ENCODE data around the gene TIPARP.
A peak's percentile ranks its signal among the peaks of the same experiment; 100 is the strongest.

The TIPARP gene

GRCh38 chr3:156747046-156747445 lies 72.7 kb downstream of the TIPARP start:
- DNase-seq (ENCODE audit: low read depth), result no peak
- TF ChIP-seq CTCF (IDR thresholded peaks at IDR 0.05; ENCODE audit: control insufficient read depth, extremely low read depth, insufficient read depth), result no peak
- no peak overlapping the region for H3K4me3 ChIP-seq (ENCODE audit: low read depth, low read length)

- H3K4me3 ChIP-seq (ENCODE audit: low read depth, low read length), result no peak overlapping the region
- DNase-seq (ENCODE audit: low read depth), result no peak
- no peak for TF ChIP-seq CTCF (IDR thresholded peaks at IDR 0.05; ENCODE audit: control insufficient read depth, extremely low read depth, insufficient read depth)
These were observed 74.9 kb downstream of the TIPARP start for GRCh38 chr3:156749244-156749643.

GRCh38 chr3:156750191-156750873 lies 75.9 kb downstream of the TIPARP start:
- no peak for TF ChIP-seq CTCF (IDR thresholded peaks at IDR 0.05; ENCODE audit: control insufficient read depth, extremely low read depth, insufficient read depth)
- no peak overlapping the region for H3K4me3 ChIP-seq (ENCODE audit: low read depth, low read length)
- no peak for DNase-seq (ENCODE audit: low read depth)

GRCh38 chr3:156750874-156751245 lies 76.5 kb downstream of the TIPARP start:
- no peak overlapping the region for H3K4me3 ChIP-seq (ENCODE audit: low read depth, low read length)
- no peak for DNase-seq (ENCODE audit: low read depth)
- TF ChIP-seq CTCF (IDR thresholded peaks at IDR 0.05; ENCODE audit: control insufficient read depth, extremely low read depth, insufficient read depth), result no peak

- TF ChIP-seq CTCF (IDR thresholded peaks at IDR 0.05; ENCODE audit: control insufficient read depth, extremely low read depth, insufficient read depth), result no peak
- peak; percentile 13 for DNase-seq (ENCODE audit: low read depth)
- H3K4me3 ChIP-seq (ENCODE audit: low read depth, low read length), result no peak overlapping the region
These were observed 77.2 kb downstream of the TIPARP start for GRCh38 chr3:156751461-156752025.

All from LNCaP clone FGC (cell line).